ENCODE results near the gene STT3B.
"Not testable (repeated sequence)": the region's sequence is repeated elsewhere in the genome, so short reads cannot be mapped to it uniquely, and the experiment has no call there.

Gene STT3B

DNA sequence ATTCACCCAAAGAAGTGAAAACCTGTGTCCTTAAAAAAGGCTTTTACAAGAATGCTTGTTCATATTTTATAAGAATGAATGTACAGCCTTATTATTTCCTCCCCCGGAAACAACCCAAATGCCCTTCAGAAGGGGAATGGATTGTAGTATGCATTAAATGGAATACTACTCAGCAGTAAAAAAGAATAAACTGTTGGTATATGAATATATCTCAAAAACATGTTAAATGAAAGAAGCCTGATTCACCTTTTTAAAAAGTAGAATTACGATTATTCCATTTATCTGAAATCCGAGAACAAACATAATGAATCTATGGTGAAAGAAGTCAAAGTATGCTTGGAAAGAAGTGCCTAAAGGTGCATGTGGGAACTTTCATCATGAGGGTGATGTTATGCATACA lies 20.5 kb downstream of the STT3B start:
- no peak for DNase-seq

DNA sequence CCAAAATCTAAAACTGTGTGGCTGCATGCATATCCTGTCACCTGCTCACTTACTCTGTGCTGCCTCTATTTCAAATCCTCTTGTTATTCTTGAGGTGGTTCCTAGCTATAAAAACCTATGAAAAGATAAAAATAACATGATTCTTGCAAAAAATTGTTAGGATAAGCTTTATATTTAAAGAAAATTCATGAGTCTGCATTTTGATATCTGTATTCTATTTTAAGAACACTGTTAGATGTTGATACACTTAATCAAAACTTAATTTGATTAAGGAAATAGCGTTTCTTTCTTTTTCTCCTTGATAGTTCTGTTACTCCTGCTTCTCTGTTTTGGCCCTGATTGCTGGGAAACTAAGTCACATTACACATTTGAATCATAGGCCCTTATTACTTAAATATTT lies 22.5 kb downstream of the STT3B start:
- DNase-seq = no peak

GRCh38 chr3:31559872-31560534 lies 27.3 kb downstream of the STT3B start:
- DNase-seq = no peak

DNA sequence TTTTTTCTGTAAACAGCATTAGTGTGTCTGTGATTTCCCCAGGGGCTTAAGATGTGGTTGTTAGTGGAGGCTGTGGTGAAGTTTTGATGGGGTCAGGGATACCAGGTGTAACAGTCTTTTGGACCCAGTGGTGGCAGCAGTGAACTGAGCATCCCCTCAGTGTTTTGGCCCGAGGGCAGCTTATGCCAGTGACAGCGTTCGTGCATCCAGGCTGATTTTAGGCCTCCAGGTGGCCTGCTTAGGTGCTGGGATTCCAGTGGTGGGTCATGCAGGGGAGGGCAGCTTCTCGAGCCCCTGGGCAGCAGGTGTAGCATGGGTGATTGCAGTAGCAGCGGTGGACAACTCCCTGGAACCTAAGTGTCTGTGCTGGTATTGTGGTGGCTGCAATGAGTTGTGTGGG lies 29.2 kb downstream of the STT3B start:
- DNase-seq = no peak

DNA sequence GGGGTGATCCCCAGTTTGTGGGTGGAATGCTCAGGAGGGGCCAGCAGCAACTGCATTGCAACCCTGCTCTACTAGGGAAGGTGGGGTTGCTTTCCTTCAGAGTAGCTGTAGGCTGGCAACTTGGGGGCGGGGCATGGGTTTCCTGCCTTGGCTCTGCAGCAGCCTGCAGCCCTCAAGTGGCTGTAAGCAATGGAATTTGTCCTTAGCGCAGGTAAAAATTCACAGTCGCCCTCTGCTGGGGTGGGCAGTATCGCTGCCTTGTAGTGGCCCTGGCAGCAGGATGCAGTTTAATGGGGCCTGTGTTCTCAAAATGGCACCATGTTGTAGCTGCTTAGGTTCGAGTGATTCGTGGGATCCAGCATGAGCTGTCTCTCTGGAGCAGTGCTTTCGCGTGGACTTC lies 29.8 kb downstream of the STT3B start:
- DNase-seq = no peak

DNA sequence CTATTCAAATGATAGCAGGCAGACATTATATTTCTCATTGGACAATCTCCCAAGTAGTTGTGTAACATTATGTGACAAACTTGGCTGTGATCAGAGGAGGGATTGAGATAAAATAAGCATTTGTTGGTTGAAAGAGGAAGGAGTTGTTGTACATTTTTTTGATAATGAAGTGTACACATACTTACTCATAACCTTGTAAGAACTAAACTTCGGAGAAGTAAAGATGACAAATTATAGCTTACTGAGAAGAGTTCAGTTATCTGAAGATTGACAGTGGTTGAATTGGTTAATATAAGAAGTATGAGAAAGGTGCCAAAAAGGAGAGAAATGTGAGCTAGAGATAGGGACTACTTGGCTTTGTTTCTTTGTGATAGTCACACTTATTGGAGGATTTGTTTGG lies 32.6 kb downstream of the STT3B start:
- no peak for DNase-seq

DNA sequence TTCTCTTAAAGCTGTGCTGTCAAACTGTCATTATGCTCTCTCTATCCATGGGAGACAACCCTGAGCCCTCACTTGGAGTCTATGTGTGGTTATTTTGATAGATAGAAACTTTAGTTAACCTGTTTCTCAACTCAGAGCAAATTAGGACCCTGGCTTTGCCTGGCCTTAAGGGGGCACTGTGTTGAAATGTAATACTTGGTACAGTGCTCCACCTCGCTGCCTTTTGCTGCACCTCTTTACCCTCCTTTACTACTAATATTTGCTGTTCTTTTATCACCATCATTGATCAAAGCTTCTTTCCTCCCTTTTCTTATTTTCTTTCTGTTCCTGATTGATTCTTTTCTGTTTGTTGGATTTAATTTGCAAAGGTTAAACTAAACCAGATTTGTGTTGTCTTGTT lies 34.3 kb downstream of the STT3B start:
- DNase-seq = no peak

- no peak for DNase-seq
Observed at GRCh38 chr3:31568649-31569048, 35.9 kb downstream of the STT3B start.

- peak; percentile 75 to 85 for DNase-seq
Observed at GRCh38 chr3:31571325-31571724, 38.6 kb downstream of the STT3B start.

DNA sequence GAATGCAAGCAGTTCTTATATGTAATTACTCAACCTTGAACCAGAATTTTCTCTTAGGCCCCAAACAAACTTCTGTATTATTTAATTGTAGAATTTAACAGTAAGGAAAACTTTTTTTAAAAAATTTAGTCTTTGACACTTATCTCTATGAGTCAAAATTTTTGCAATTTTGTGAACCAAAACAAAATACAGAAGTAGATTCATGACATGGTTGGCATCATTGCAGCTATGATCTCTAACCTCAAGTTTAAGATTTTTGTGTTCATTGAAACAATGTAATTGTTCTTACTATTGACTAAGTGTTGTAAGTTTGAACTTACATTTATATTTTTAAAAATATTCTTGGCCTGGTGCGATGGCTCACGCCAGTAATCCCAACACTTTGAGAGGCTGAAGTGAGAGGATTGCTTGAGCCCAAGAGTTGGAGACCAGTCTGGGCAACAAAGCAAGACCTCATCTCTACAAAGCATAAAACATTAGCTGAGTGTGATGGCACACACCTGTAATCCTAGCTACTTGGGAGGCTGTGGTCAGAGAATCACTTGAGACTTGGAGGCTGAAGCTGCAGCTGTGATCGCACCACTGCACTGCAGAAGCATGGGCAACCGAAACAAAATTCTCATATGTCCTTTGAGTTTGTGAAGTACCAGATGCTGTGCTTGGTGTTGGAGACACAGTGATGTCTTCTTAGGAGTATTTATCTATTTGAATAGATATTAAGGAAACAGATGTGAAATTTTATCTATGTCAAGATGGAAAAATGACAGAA lies 39.7 kb downstream of the STT3B start:
- no peak for DNase-seq

GRCh38 chr3:31573036-31573779 lies 40.5 kb downstream of the STT3B start:
- DNase-seq = no peak

DNA sequence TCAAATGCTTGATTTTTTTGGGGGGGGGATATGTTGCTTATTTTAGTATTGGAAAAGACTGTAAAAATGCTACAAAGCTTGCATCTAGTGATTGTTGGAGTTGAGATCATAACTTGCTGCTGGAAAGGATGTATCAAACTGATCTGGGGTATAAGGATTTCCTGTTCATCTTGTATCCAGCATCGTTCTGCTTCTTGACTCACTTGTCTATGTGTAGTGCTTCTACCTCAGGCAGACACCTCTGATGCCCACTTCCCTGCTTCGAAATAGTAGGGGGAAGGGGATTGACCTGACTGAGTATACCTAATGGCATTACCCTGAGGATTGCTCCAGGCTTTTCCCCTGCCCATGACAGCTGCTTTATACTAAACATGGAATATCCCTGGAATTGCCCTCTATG lies 42.7 kb downstream of the STT3B start:
- no peak for DNase-seq

GRCh38 chr3:31576521-31576920 lies 43.8 kb downstream of the STT3B start:
- no peak for DNase-seq

DNA sequence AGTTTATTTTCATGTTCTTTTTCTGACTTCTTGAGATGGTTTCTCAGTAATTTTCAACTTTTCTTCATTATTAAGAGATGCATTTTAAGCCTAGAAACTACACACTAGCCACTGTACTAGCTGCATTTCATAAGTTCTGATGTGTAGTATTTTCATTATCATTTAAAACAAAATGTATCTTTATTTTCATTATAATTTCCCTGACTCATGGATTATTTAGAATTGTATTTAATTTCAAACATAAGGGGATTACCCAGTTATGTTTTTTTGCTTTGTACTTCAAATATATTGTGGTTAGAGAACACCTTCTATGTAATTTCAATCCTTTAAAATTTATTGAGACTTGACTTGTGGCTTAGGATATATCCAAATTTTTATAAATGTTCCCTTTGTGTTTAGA lies 44.5 kb downstream of the STT3B start:
- no peak for DNase-seq

DNA sequence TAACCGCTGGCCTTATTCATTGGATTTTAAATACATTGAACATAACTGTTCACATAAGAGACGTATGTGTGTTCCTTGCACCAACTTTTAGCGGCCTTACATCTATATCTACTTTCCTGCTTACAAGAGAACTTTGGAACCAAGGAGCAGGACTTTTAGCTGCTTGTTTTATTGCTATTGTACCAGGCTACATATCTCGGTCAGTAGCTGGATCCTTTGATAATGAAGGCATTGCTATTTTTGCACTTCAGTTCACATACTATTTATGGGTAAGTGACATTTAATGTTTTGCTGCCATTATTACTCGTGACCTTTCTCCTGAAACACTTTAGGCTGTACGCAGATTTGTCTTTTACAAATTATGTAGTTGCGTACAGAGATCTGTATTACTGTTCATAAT lies 47.1 kb downstream of the STT3B start:
- DNase-seq = no peak

DNA sequence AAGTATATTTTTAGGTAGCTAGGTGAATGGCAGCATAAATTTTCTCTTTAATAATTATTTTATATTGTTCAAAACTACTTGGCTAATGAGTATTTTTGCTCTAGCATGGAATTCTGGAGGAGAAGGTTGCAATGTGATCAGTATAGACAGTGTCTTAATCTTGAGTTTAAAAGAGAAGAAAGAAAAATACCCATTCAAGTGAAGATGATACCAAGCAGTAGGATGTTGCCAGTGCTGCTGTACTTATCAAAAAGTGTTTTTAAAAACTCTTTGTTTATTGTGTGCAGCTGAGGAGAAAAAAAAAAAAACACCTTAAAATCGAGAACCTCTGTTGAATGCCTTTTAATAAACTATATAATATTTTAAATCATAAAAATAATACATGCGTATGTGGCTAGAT lies 47.9 kb downstream of the STT3B start:
- DNase-seq = no peak

- no peak for DNase-seq
Observed at GRCh38 chr3:31581660-31582059, 48.9 kb downstream of the STT3B start.

GRCh38 chr3:31589228-31589627 lies 56.5 kb downstream of the STT3B start:
- no peak for DNase-seq

DNA sequence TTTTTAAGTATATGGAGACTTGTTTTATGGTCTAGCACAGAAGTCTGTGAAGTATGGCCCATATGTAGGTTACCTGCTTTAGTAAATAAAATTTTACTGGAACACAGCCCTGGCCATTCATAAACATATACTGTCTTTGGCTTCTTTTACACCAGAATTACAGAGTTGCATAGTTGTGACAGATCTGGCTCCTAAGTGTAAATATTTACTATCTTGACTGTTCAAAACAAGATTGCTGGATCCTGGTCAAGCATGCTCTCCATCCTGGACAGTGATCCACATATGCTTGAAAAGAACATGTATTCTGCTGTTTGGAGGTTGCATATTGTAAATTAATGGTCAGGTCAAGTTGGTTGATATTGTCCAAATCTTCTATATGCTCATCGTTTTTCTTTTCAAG lies 57.9 kb downstream of the STT3B start:
- no peak for DNase-seq

DNA sequence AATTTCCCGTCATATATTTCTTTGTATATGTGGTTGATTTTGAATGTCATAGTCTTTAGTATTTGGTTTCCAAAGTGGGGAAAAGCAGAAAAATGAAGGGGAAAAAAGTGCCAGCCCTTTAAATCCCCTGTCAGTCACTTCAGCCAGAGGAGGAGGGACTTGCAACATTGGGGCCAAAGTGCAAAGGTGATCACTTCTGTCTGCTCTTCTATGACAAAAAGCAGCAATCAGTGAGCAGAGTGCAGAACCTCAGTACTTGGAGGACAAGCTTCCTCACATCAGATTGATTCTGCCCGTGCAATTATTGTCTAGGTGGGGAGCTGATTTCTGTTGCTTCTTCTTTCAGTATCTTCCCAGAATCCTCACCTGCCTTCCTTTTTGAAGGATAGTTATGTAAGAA lies 60.0 kb downstream of the STT3B start:
- no peak for DNase-seq

DNA sequence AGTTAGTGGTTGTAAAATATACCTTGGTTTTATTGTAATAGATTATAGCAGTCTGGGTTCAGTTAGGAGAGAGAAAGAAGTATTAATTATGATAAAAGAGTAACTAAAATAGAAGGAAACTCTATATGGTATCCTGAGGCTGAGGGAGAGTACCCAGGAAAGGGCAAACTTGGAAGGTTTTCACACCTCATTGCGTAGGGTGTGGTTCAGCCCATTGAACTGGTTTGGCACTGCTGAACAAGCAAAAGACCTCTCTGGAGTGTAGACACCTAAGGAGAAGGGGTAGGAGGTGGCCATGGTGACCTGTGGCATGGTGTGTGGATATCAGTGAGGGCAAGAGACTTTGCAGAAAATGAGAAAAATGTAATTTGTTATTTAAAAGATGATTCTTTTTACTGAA lies 63.5 kb downstream of the STT3B start:
- DNase-seq = no peak

- DNase-seq = no peak
Observed at GRCh38 chr3:31600431-31600830, 67.7 kb downstream of the STT3B start.

DNA sequence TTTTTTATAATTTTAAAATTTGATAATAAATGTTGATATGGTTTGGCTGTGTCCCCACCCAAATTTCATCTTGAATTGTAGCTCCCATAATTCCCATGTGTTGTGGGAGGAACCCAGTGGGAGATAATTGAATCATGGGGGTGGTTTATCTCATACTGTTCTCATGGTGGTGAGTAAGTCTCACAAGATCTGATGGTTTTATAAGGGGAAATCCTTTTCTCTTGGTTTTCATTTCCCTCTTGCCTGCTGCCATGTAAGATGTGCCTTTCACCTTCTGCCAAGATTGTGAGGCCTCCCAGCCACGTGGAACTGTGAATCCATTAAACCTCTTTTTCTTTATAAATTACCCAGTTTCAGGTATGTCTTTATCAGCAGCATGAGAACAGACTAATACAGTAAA lies 72.6 kb downstream of the STT3B start:
- DNase-seq = not testable (repeated sequence)

- peak in 1 of 2 experiments; percentile 1 for DNase-seq
Observed at GRCh38 chr3:31606453-31606852, 73.7 kb downstream of the STT3B start.

Measured in NCI-H526 (cell line).